Endothelial cell of umbilical vein (primary cell): ENCODE data around the gene RMRP. TPM values are rescaled to one million over a fixed set of nuclear protein-coding genes. Genes with fewer than 3 reads are reported as not detected.

Experiments used
- BruUV-seq: library from RNA; stranded (reverse); fragments of 400-500 nt; replicated peaks from 2 replicates; lab custom pipeline; 2021; lab: Mats Ljungman, UMichigan
- CTCF ChIA-PET: fragments of 300-600, 350-600 bp; sonication (Branson Sonifier 250); formaldehyde crosslinking; loops from one replicate; lab custom pipeline; 2021; ENCODE audit warnings: antibody characterized with exemption, inconsistent platforms; lab: Charles Lee
- POLR2A ChIA-PET: fragments of 300-600, 350-600 bp; sonication (Branson Sonifier 250); formaldehyde crosslinking; loops from one replicate; lab custom pipeline; 2021; ENCODE audit warnings: antibody characterized with exemption, inconsistent platforms; lab: Charles Lee
- DNase-seq: peaks from one replicate; pipeline ENCODE4 v3.0.0-alpha.2; 2011; ENCODE audit warnings: low read depth, low spot score
- FAIRE-seq: peaks from 2 replicates; lab custom pipeline; 2011; peaks lifted over from hg19 to GRCh38; lab: Jason Lieb, UNC
- H2AFZ ChIP-seq: 2 replicates; pipeline ENCODE4 v1.6.0; 2012; ENCODE audit warnings: low read depth, low read length, control low read depth, inconsistent platforms
- H3K27ac ChIP-seq: 2 replicates; pipeline ENCODE4 v1.5.1; 2011; ENCODE audit warnings: low read depth, mild to moderate bottlenecking, control low read depth, low read length, moderate library complexity; ENCODE audit not compliant: insufficient read depth
- H3K27me3 ChIP-seq, 2 experiments: 2 replicates each; pipeline versions ENCODE4 v1.6.0 to v1.6.1; 2011; ENCODE audit warnings: low read length in 2 of 2, mixed read lengths in 1 of 2; ENCODE audit not compliant: control insufficient read depth in 2 of 2, insufficient read depth in 2 of 2
- H3K36me3 ChIP-seq, 2 experiments: 2 replicates in 1 of 2; 3 replicates in 1 of 2; pipeline ENCODE4 v1.5.1; 2011; ENCODE audit warnings: low read length in 2 of 2, mild to moderate bottlenecking in 1 of 2, moderate library complexity in 1 of 2; ENCODE audit not compliant: control insufficient read depth in 2 of 2, insufficient read depth in 2 of 2; ENCODE audit errors: extremely low read depth in 1 of 2
- H3K4me1 ChIP-seq: 3 replicates; pipeline ENCODE4 v1.5.1; 2011; ENCODE audit warnings: mild to moderate bottlenecking, low read length; ENCODE audit not compliant: control insufficient read depth, insufficient read depth; ENCODE audit errors: extremely low read depth
- H3K4me2 ChIP-seq: 2 replicates; pipeline ENCODE4 v1.6.1; 2011; ENCODE audit warnings: low read length, control low read depth, mixed read lengths; ENCODE audit not compliant: insufficient read depth
- H3K4me3 ChIP-seq, 3 experiments: fragments of 200-600 bp in 1 of 3; sonication (generic), shearing (Covaris generic) in 1 of 3; replicated peaks in 1 of 3; 2 replicates each; pipeline ENCODE4 v1.5.1; 2011 to 2016; ENCODE audit warnings: control low read depth in 3 of 3, low read length in 3 of 3, mild to moderate bottlenecking in 2 of 3, inconsistent platforms in 1 of 3, low read depth in 1 of 3, moderate library complexity in 1 of 3; ENCODE audit not compliant: insufficient read depth in 1 of 3
- H3K79me2 ChIP-seq: 2 replicates; pipeline ENCODE4 v1.6.0; 2012; ENCODE audit warnings: low read length, inconsistent platforms; ENCODE audit not compliant: control insufficient read depth, insufficient read depth
- H3K9ac ChIP-seq: replicated peaks from 2 replicates; pipeline ENCODE3; 2011; ENCODE audit warnings: low read length, control low read depth; ENCODE audit not compliant: insufficient read depth; ENCODE audit errors: extremely low read depth
- H3K9me1 ChIP-seq: replicated peaks from 3 replicates; pipeline ENCODE4 v1.6.0; 2011; ENCODE audit warnings: mild to moderate bottlenecking, low read length; ENCODE audit not compliant: control insufficient read depth, insufficient read depth; ENCODE audit errors: extremely low read depth
- H3K9me3 ChIP-seq: replicated peaks from 2 replicates; pipeline ENCODE4 v1.5.1; 2012; ENCODE audit warnings: low read length, inconsistent platforms; ENCODE audit not compliant: control insufficient read depth, insufficient read depth
- H4K20me1 ChIP-seq: replicated peaks from 2 replicates; pipeline ENCODE3; 2011; ENCODE audit warnings: mild to moderate bottlenecking, low read length; ENCODE audit not compliant: control insufficient read depth, insufficient read depth; ENCODE audit errors: extremely low read depth
- EZH2 ChIP-seq: IDR thresholded peaks from 2 replicates; pipeline ENCODE4 v1.6.1; 2012; ENCODE audit warnings: borderline replicate concordance, low read depth, mild to moderate bottlenecking, moderate library complexity, low read length, inconsistent platforms; ENCODE audit not compliant: severe bottlenecking
- FOS ChIP-seq: IDR thresholded peaks from 2 replicates; pipeline ENCODE4 v1.6.1; 2011; ENCODE audit warnings: mild to moderate bottlenecking, low read length, moderate library complexity, borderline replicate concordance; ENCODE audit not compliant: insufficient read depth
- GATA2 ChIP-seq: IDR thresholded peaks from 2 replicates; pipeline ENCODE4 v1.7.0; 2011; ENCODE audit warnings: low read depth, mild to moderate bottlenecking, moderate library complexity, mixed read lengths, low read length; ENCODE audit not compliant: insufficient read length, insufficient read depth
- JUN ChIP-seq: IDR thresholded peaks from 2 replicates; pipeline ENCODE4 v1.6.1; 2011; ENCODE audit warnings: borderline replicate concordance, low read depth; ENCODE audit not compliant: insufficient read length, insufficient read depth
- MYC ChIP-seq: IDR thresholded peaks from one replicate; pipeline ENCODE4 v1.6.1; 2011; ENCODE audit warnings: mild to moderate bottlenecking, low read depth, low read length
- POLR2A ChIP-seq: IDR thresholded peaks from 2 replicates; pipeline ENCODE4 v1.6.1; 2012; ENCODE audit warnings: low read depth, mild to moderate bottlenecking, control low read depth, low read length
- POLR2AphosphoS5 ChIP-seq: IDR thresholded peaks from 2 replicates; pipeline ENCODE4 v1.6.1; 2012; ENCODE audit warnings: low read depth, mild to moderate bottlenecking, control low read depth, low read length, moderate library complexity; ENCODE audit not compliant: insufficient read depth
- dilution Hi-C: fragments of 300-500 bp; cut with MboI; formaldehyde crosslinking; loops from one replicate; pipeline ENCODE4 v1.15.0; 2019; ENCODE audit warnings: low sequenced_read_pairs; ENCODE audit not compliant: extremely low pct_ligation_motif_present
- intact Hi-C: fragments of 100-400 bp; cut with micrococcal nuclease; formaldehyde crosslinking; loops from one replicate; pipeline ENCODE4 v1.10.0; 2022
- polyA plus RNA-seq, 4 experiments: library from polyadenylated mRNA; depleted of rRNA in 3 of 4; stranded (reverse) in 3 of 4; unstranded in 1 of 4; fragments of >200 nt; gene quantifications; 2 replicates each; pipeline versions ENCODE4 v1.2.1 to v1.2.3, GENCODE V29; 2011 to 2012; ENCODE audit warnings: missing spikeins in 1 of 4
- total RNA-seq: library from RNA; stranded (reverse); gene quantifications from 2 replicates; pipeline ENCODE4 v1.2.3, GENCODE V29; 2021
- TF ChIP-seq, protein P1 (sequence below), 2 donors: IDR thresholded peaks; 1 replicate in 1 of 2; 2 replicates in 1 of 2; pipeline ENCODE4 v1.5.1; 2011; ENCODE audit warnings: low read length in 2 of 2, mild to moderate bottlenecking in 2 of 2, moderate library complexity in 2 of 2, control low read depth in 1 of 2, inconsistent platforms in 1 of 2, low read depth in 1 of 2; ENCODE audit not compliant: insufficient read depth in 1 of 2; ENCODE audit errors: extremely low read depth in 1 of 2
- TF ChIP-seq, protein P2 (sequence below): IDR thresholded peaks from 2 replicates; pipeline ENCODE4 v1.6.1; 2011; ENCODE audit not compliant: insufficient read depth, insufficient read length

The RMRP gene
- total and polyA plus RNA-seq, 2 donors (not counting 3 experiments of a cell fraction or from before 2014, with no cell fraction given), result 19,118 TPM; not detected in 1

DNA sequence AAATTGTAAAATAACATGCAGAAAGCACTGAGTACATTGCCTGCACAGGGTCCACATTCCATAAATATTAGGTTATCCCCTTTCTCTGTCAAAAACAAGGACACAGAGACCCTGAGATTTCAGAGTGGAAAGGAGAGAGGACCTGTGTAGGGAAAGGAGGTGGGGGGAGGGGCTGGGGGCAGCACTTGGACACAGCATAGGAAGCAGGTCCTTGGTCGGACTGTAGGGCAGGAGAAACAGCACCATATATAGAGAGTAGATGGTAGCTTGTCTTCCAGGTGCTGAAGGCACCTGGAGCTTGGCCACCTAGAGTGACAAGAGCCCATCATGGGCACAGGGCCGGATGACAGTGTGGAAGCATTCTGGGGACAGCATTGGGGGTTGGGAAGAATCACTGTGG is 29.5 kb upstream of the RMRP start:
- H4K20me1 ChIP-seq, result no peaks in the 10 kb centered on the region
- H3K4me3 ChIP-seq, result no peak overlapping the region
- H3K9me3 ChIP-seq, result no peaks in the 10 kb centered on the region
- CTCF ChIA-PET, result interaction anchor here (2.0 to 13.5 kb wide), 2 partner anchors 10 to 26 kb away, joined by 16 to 227 read pairs; partner anchors contain the start of genes ARHGEF39, CCDC107 and RMRP
- H3K27ac ChIP-seq, result no peak overlapping the region
- H3K9me1 ChIP-seq, result no peaks in the 10 kb centered on the region
- POLR2A ChIA-PET, result interaction anchor here (1.2 kb wide), 1 partner anchor 29 kb away, joined by 4 read pairs; the partner anchor contains the start of genes CCDC107 and RMRP
- H3K79me2 ChIP-seq, result peaks cover 36% of the 10 kb centered on the region
- TF ChIP-seq POLR2AphosphoS5 (no peak), FOS (no peak), MYC (no peak), GATA2 (no peak), JUN (no peak), EZH2 (no peak), POLR2A (no peak)
- TF ChIP-seq, protein P1, sequence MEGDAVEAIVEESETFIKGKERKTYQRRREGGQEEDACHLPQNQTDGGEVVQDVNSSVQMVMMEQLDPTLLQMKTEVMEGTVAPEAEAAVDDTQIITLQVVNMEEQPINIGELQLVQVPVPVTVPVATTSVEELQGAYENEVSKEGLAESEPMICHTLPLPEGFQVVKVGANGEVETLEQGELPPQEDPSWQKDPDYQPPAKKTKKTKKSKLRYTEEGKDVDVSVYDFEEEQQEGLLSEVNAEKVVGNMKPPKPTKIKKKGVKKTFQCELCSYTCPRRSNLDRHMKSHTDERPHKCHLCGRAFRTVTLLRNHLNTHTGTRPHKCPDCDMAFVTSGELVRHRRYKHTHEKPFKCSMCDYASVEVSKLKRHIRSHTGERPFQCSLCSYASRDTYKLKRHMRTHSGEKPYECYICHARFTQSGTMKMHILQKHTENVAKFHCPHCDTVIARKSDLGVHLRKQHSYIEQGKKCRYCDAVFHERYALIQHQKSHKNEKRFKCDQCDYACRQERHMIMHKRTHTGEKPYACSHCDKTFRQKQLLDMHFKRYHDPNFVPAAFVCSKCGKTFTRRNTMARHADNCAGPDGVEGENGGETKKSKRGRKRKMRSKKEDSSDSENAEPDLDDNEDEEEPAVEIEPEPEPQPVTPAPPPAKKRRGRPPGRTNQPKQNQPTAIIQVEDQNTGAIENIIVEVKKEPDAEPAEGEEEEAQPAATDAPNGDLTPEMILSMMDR (IDR thresholded peaks at IDR 0.05; ENCODE audit: extremely low read depth in 1 of 2, insufficient read depth in 1 of 2, low read depth in 1 of 2, low read length in 2 of 2), result no peak
- TF ChIP-seq, protein P2, sequence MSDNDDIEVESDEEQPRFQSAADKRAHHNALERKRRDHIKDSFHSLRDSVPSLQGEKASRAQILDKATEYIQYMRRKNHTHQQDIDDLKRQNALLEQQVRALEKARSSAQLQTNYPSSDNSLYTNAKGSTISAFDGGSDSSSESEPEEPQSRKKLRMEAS, result no peak
- no peaks in the 10 kb centered on the region for H3K27me3 ChIP-seq
- peaks cover 7 to 24% of the 10 kb centered on the region in 2 experiments for H3K36me3 ChIP-seq
- FAIRE-seq (no peak), DNase-seq (no peak)
- H3K4me2 ChIP-seq, result no peak overlapping the region
- dilution Hi-C loops, result no loop called here
- intact Hi-C loops, result no loop called here
- H2AFZ ChIP-seq, result no peak overlapping the region
- peaks cover 28% of the 10 kb centered on the region for H3K4me1 ChIP-seq
- no TSS peak for BruUV-seq
- H3K9ac ChIP-seq, result no peak overlapping the region
